Measurements from ENCODE around the gene CTSD.

Gene CTSD

DNA sequence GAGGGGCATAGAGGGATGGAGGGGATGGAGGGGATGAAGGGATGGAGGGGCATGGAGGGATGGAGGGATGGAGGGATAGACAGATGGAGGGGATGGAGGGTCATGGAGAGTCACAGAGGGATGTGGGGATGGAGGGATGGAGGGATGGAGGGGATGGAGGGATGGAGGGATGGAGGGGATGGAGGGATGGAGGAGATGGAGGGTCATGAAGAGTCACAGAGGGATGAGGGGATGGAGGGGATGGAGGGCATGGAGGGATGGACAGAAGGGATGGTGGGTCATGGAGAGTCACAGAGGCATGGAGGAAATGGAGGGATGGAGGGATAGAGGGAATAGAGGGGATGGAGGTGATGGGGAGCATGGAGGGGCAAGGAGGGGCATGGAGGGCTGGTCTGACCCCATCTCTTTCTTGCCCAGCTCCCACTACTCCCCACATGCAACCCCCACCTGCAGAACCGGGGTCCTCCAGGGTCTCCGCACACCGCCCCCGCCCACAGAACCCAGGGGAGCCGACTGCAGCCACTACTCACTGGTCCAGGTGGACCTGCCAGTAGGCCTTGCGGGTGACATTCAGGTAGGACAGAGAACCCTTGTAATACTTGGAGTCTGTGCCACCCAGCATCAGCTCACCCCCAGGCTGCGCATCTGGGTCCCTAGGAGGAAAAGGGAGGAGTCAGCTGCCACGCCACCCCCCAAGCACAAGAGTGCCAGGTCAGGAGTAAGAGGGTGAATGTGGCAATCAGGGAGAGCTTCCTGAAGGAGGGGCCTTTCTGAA is 9.2 kb downstream of the CTSD start:
- no peak overlapping the region for H4K91ac ChIP-seq (ENCODE audit: low read depth, low read length, poor library complexity)
- H3K4ac ChIP-seq (ENCODE audit: low read length) = no peak overlapping the region
- H4K8ac ChIP-seq (ENCODE audit: low read depth, low read length) = no peak overlapping the region
- H3K9ac ChIP-seq (ENCODE audit: low read depth, low read length, poor library complexity) = no peak overlapping the region
- H3K79me1 ChIP-seq (ENCODE audit: low read depth, low read length) = no peaks in the 10 kb centered on the region
- H2AFZ ChIP-seq (ENCODE audit: low read length) = no peak overlapping the region
- H2BK15ac ChIP-seq (ENCODE audit: low read length) = no peak overlapping the region
- H3K4me3 ChIP-seq (ENCODE audit: low read length in 2 of 2) = no peak overlapping the region
- H3K27ac ChIP-seq (replicated peaks; ENCODE audit: low read length) = no peak overlapping the region
- peaks cover 8 to 17% of the 10 kb centered on the region in 2 donors for H3K36me3 ChIP-seq (replicated peaks in 1 of 2; ENCODE audit: control insufficient read depth in 2 of 2, insufficient read depth in 2 of 2, low read length in 2 of 2)
- H2BK120ac ChIP-seq (ENCODE audit: low read depth, low read length) = no peak overlapping the region
- H3K4me2 ChIP-seq (ENCODE audit: insufficient read depth, low read length, poor library complexity, severe bottlenecking) = no peak overlapping the region
- H2AK5ac ChIP-seq (ENCODE audit: low read depth, low read length) = no peak overlapping the region
- no peak overlapping the region for H2BK5ac ChIP-seq (ENCODE audit: low read length)
- no peaks in the 10 kb centered on the region for H3K9me3 ChIP-seq (replicated peaks in 1 of 2; ENCODE audit: control insufficient read depth in 2 of 2, insufficient read depth in 1 of 2, low read depth in 1 of 2, low read length in 2 of 2)
- H3K4me1 ChIP-seq (ENCODE audit: control insufficient read depth in 2 of 2, insufficient read depth in 1 of 2, low read depth in 1 of 2, low read length in 2 of 2) = peaks cover 0 to 11% of the 10 kb centered on the region in 2 donors
- peaks cover 0 to 17% (median 8%) of the 10 kb centered on the region in 3 experiments for H3K27me3 ChIP-seq (ENCODE audit: control insufficient read depth in 3 of 3, insufficient read depth in 3 of 3, low read depth in 1 of 3, low read length in 3 of 3)
- H3K23ac ChIP-seq (ENCODE audit: low read depth, low read length, poor library complexity) = no peak overlapping the region
- DNase-seq (ENCODE audit: low spot score) = no peak
- WGBS, 2 donors (ENCODE audit: extremely low coverage in 2 of 2, insufficient read length in 2 of 2, insufficient replicate concordance in 1 of 2) = no CpG with 5 or more reads among the region's 8 CpGs
- H3K14ac ChIP-seq (ENCODE audit: low read length) = no peak overlapping the region
- no peak overlapping the region for H2BK12ac ChIP-seq (ENCODE audit: low read length)
- no peak overlapping the region for H3K18ac ChIP-seq (ENCODE audit: low read length)

DNA sequence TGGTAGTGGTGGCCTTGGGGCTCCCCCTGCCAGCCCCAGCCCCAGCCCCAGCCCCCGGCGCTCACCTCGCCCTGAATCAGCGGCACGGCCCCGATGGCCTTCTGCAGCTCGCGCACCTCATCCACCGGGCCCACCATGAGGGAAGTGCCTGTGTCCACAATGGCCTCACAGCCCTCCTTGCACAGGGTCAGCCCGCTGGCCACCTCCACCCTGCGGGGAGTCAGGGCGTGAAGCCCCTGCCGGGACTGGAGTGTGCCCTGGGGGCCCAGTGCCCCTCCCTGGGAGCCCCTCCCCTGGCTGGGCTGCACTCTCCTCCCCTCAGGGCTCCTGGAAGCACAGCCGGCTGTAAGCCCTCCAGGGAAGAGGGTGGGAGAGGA is 9.8 kb downstream of the CTSD start:
- Histone ChIP-seq H2AFZ (ENCODE audit: low read length) (no peak overlapping the region), H3K18ac (ENCODE audit: low read length) (no peak overlapping the region), H3K9ac (ENCODE audit: low read depth, low read length, poor library complexity) (no peak overlapping the region), H3K23ac (ENCODE audit: low read depth, low read length, poor library complexity) (peak overlapping the region; percentile 31), H3K4me1 (ENCODE audit: control insufficient read depth in 2 of 2, insufficient read depth in 1 of 2, low read depth in 1 of 2, low read length in 2 of 2) (peaks cover 0 to 14% of the 10 kb centered on the region in 2 donors), H3K27me3 (ENCODE audit: control insufficient read depth in 3 of 3, insufficient read depth in 3 of 3, low read depth in 1 of 3, low read length in 3 of 3) (peaks cover 0 to 24% (median 15%) of the 10 kb centered on the region in 3 experiments), H4K8ac (ENCODE audit: low read depth, low read length) (no peak overlapping the region), H2BK120ac (ENCODE audit: low read depth, low read length) (no peak overlapping the region), H3K27ac (replicated peaks; ENCODE audit: low read length) (no peak overlapping the region), H3K36me3 (replicated peaks in 1 of 2; ENCODE audit: control insufficient read depth in 2 of 2, insufficient read depth in 2 of 2, low read length in 2 of 2) (peaks cover 8 to 17% of the 10 kb centered on the region in 2 donors), H3K4ac (ENCODE audit: low read length) (no peak overlapping the region), H2BK15ac (ENCODE audit: low read length) (no peak overlapping the region), H2AK5ac (ENCODE audit: low read depth, low read length) (no peak overlapping the region), H3K79me1 (ENCODE audit: low read depth, low read length) (no peaks in the 10 kb centered on the region), H3K4me2 (ENCODE audit: insufficient read depth, low read length, poor library complexity, severe bottlenecking) (no peak overlapping the region), H3K4me3 (ENCODE audit: low read length in 2 of 2) (no peak overlapping the region), H3K9me3 (replicated peaks in 1 of 2; ENCODE audit: control insufficient read depth in 2 of 2, insufficient read depth in 1 of 2, low read depth in 1 of 2, low read length in 2 of 2) (no peaks in the 10 kb centered on the region), H2BK12ac (ENCODE audit: low read length) (no peak overlapping the region), H4K91ac (ENCODE audit: low read depth, low read length, poor library complexity) (no peak overlapping the region), H2BK5ac (ENCODE audit: low read length) (no peak overlapping the region), H3K14ac (ENCODE audit: low read length) (no peak overlapping the region)
- WGBS, 2 donors (ENCODE audit: extremely low coverage in 2 of 2, insufficient read length in 2 of 2, insufficient replicate concordance in 1 of 2) = no CpG with 5 or more reads among the region's 14 CpGs
- DNase-seq (ENCODE audit: low spot score) = no peak

DNA sequence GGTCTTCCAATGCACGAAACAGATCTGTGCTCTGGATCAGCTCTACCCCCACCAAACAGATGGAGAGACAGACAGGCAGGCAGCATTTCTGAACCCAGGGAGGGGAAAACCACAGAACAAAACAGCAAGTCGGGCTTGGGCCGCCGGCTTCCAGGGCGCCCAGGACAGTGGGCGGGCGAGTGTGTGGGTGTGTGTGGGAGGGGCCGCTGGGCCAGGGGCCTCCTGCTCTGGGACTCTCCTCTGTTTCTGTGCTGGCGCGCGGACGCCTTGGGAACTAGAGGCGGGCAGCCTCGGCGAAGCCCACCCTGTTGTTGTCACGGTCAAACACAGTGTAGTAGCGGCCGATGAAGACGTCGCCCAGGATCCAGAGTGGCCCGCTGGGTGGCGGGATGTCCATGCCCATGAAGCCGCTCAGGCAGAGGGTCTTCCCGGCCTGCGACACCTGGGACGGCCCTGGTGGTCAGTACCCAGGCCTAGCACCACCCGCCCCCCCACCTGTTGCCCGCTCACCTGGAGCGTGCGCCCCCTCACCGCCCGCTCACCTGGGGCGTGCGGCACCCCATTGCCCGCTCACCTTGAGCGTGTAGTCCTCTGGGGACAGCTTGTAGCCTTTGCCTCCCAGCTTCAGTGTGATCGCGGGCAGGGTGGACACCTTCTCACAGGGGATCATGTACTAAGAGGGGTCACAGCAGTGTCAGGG is 10.3 kb downstream of the CTSD start:
- Histone ChIP-seq H3K4me2 (ENCODE audit: insufficient read depth, low read length, poor library complexity, severe bottlenecking) (no peak overlapping the region), H2AFZ (ENCODE audit: low read length) (no peak overlapping the region), H3K9me3 (replicated peaks in 1 of 2; ENCODE audit: control insufficient read depth in 2 of 2, insufficient read depth in 1 of 2, low read depth in 1 of 2, low read length in 2 of 2) (no peaks in the 10 kb centered on the region), H3K4me1 (ENCODE audit: control insufficient read depth in 2 of 2, insufficient read depth in 1 of 2, low read depth in 1 of 2, low read length in 2 of 2) (peaks cover 0 to 14% of the 10 kb centered on the region in 2 donors), H3K4me3 (ENCODE audit: low read length in 2 of 2) (no peak overlapping the region), H2BK12ac (ENCODE audit: low read length) (no peak overlapping the region), H3K27ac (replicated peaks; ENCODE audit: low read length) (no peak overlapping the region), H4K8ac (ENCODE audit: low read depth, low read length) (no peak overlapping the region), H3K23ac (ENCODE audit: low read depth, low read length, poor library complexity) (no peak overlapping the region), H3K14ac (ENCODE audit: low read length) (no peak overlapping the region), H4K91ac (ENCODE audit: low read depth, low read length, poor library complexity) (no peak overlapping the region), H3K79me1 (ENCODE audit: low read depth, low read length) (no peaks in the 10 kb centered on the region), H3K27me3 (ENCODE audit: control insufficient read depth in 3 of 3, insufficient read depth in 3 of 3, low read depth in 1 of 3, low read length in 3 of 3) (peaks cover 4 to 29% (median 20%) of the 10 kb centered on the region in 3 experiments), H2BK120ac (ENCODE audit: low read depth, low read length) (no peak overlapping the region), H2AK5ac (ENCODE audit: low read depth, low read length) (no peak overlapping the region), H3K18ac (ENCODE audit: low read length) (no peak overlapping the region), H2BK5ac (ENCODE audit: low read length) (no peak overlapping the region), H3K36me3 (replicated peaks in 1 of 2; ENCODE audit: control insufficient read depth in 2 of 2, insufficient read depth in 2 of 2, low read length in 2 of 2) (peaks cover 8 to 17% of the 10 kb centered on the region in 2 donors), H3K4ac (ENCODE audit: low read length) (no peak overlapping the region), H3K9ac (ENCODE audit: low read depth, low read length, poor library complexity) (no peak overlapping the region), H2BK15ac (ENCODE audit: low read length) (no peak overlapping the region)
- WGBS, 2 donors (ENCODE audit: extremely low coverage in 2 of 2, insufficient read length in 2 of 2, insufficient replicate concordance in 1 of 2) = no CpG with 5 or more reads among the region's 38 CpGs
- no peak for DNase-seq (ENCODE audit: low spot score)

DNA sequence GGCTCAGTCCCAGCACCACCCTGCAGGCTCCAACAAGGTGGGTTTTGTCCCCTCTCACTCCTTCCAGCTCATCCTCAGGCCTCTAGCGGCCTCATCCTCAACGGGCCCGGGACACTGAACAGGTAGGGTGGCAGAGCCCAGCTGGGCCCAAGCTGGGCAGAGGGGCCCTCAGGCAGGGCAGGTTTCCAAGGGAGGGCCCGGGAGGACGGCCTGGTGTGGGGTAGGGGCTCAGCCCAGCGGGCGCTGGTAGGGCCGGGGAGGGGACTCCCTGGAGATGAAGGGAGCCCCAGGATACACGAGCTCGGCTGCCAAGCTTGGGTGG is 10.9 kb downstream of the CTSD start:
- Histone ChIP-seq H3K14ac (ENCODE audit: low read length) (no peak overlapping the region), H3K18ac (ENCODE audit: low read length) (no peak overlapping the region), H2AFZ (ENCODE audit: low read length) (no peak overlapping the region), H3K27me3 (ENCODE audit: control insufficient read depth in 3 of 3, insufficient read depth in 3 of 3, low read depth in 1 of 3, low read length in 3 of 3) (peaks cover 7 to 34% (median 25%) of the 10 kb centered on the region in 3 experiments), H3K4me2 (ENCODE audit: insufficient read depth, low read length, poor library complexity, severe bottlenecking) (no peak overlapping the region), H3K23ac (ENCODE audit: low read depth, low read length, poor library complexity) (no peak overlapping the region), H3K4ac (ENCODE audit: low read length) (no peak overlapping the region), H3K4me3 (ENCODE audit: low read length in 2 of 2) (no peak overlapping the region), H2BK5ac (ENCODE audit: low read length) (peak overlapping the region; percentile 75), H4K8ac (ENCODE audit: low read depth, low read length) (no peak overlapping the region), H3K36me3 (replicated peaks in 1 of 2; ENCODE audit: control insufficient read depth in 2 of 2, insufficient read depth in 2 of 2, low read length in 2 of 2) (peaks cover 8 to 17% of the 10 kb centered on the region in 2 donors), H3K79me1 (ENCODE audit: low read depth, low read length) (no peaks in the 10 kb centered on the region), H2AK5ac (ENCODE audit: low read depth, low read length) (no peak overlapping the region), H3K4me1 (ENCODE audit: control insufficient read depth in 2 of 2, insufficient read depth in 1 of 2, low read depth in 1 of 2, low read length in 2 of 2) (peaks cover 0 to 14% of the 10 kb centered on the region in 2 donors), H2BK120ac (ENCODE audit: low read depth, low read length) (no peak overlapping the region), H4K91ac (ENCODE audit: low read depth, low read length, poor library complexity) (no peak overlapping the region), H3K9ac (ENCODE audit: low read depth, low read length, poor library complexity) (no peak overlapping the region), H3K27ac (replicated peaks; ENCODE audit: low read length) (no peak overlapping the region), H2BK12ac (ENCODE audit: low read length) (no peak overlapping the region), H2BK15ac (ENCODE audit: low read length) (no peak overlapping the region), H3K9me3 (replicated peaks in 1 of 2; ENCODE audit: control insufficient read depth in 2 of 2, insufficient read depth in 1 of 2, low read depth in 1 of 2, low read length in 2 of 2) (no peaks in the 10 kb centered on the region)
- no CpG with 5 or more reads among the region's 10 CpGs for WGBS, 2 donors (ENCODE audit: extremely low coverage in 2 of 2, insufficient read length in 2 of 2, insufficient replicate concordance in 1 of 2)
- DNase-seq (ENCODE audit: low spot score) = no peak
